ENCODE results near the gene GPR45. TPM values are rescaled to one million over a fixed set of nuclear protein-coding genes. Genes with fewer than 3 reads are reported as not detected.

Gene GPR45
- total RNA-seq (not detected), polyA plus RNA-seq (under 1 TPM in 1 of 2 donors, not detected in 1; 0.31 TPM)
- long read RNA-seq, donor 1: 0 reads
- long read RNA-seq, donor 2: 0 reads

- Histone ChIP-seq H3K9me3 (ENCODE audit: control insufficient read depth, low read length) (no peaks in the 10 kb centered on the region), H3K4me1 (ENCODE audit: control insufficient read depth in 1 of 2, insufficient read depth in 2 of 2, low read length in 2 of 2) (no peaks in the 10 kb centered on the region), H3K4me3 (ENCODE audit: low read length in 2 of 2) (no peak within 1 kb of the TSS), H3K27me3 (ENCODE audit: control insufficient read depth in 1 of 2, insufficient read depth in 2 of 2, low read length in 1 of 2) (no peaks in the 10 kb centered on the region), H3K27ac (ENCODE audit: low read depth in 1 of 2, low read length in 2 of 2) (no peak within 1 kb of the TSS), H3K36me3 (ENCODE audit: control insufficient read depth in 1 of 2, insufficient read depth in 2 of 2, low read length in 1 of 2) (no peaks in the 10 kb centered on the region)
- 87 to 88% methylated on average over 10 of the region's 10 CpGs for WGBS, 2 donors
- ATAC-seq (ENCODE audit: low FRiP score) (no peak), DNase-seq (no peak)
- intact Hi-C loops (cut with DNase I): no loop called here
Measured at GRCh38 chr2:105241443-105241842, at the start of gene GPR45. TSS of gene GPR45 (plus strand) at chr2:105241743. CDS start at chr2:105241859, 116 bp downstream.

- Histone ChIP-seq H3K4me3 (ENCODE audit: low read length in 2 of 2) (no peak overlapping the region), H3K36me3 (ENCODE audit: control insufficient read depth in 1 of 2, insufficient read depth in 2 of 2, low read length in 1 of 2) (no peaks in the 10 kb centered on the region), H3K27ac (ENCODE audit: low read depth in 1 of 2, low read length in 2 of 2) (no peak overlapping the region), H3K9me3 (ENCODE audit: control insufficient read depth, low read length) (peaks cover 2% of the 10 kb centered on the region), H3K27me3 (ENCODE audit: control insufficient read depth in 1 of 2, insufficient read depth in 2 of 2, low read length in 1 of 2) (peaks cover 0 to 2% of the 10 kb centered on the region in 2 donors), H3K4me1 (ENCODE audit: control insufficient read depth in 1 of 2, insufficient read depth in 2 of 2, low read length in 2 of 2) (no peaks in the 10 kb centered on the region)
- intact Hi-C loops (cut with DNase I): no loop called here
- DNase-seq: no peak
- WGBS, 2 donors: 11 to 14% methylated on average over 14 of the region's 14 CpGs
- ATAC-seq (ENCODE audit: low FRiP score): no peak
Measured at GRCh38 chr2:105194022-105194675, 47.4 kb upstream of the GPR45 start.

- Histone ChIP-seq H3K9me3 (ENCODE audit: control insufficient read depth, low read length) (peaks cover 2% of the 10 kb centered on the region), H3K27me3 (ENCODE audit: control insufficient read depth in 1 of 2, insufficient read depth in 2 of 2, low read length in 1 of 2) (peaks cover 0 to 2% of the 10 kb centered on the region in 2 donors), H3K4me3 (ENCODE audit: low read length in 2 of 2) (no peak overlapping the region), H3K27ac (ENCODE audit: low read depth in 1 of 2, low read length in 2 of 2) (no peak overlapping the region), H3K4me1 (ENCODE audit: control insufficient read depth in 1 of 2, insufficient read depth in 2 of 2, low read length in 2 of 2) (no peaks in the 10 kb centered on the region), H3K36me3 (ENCODE audit: control insufficient read depth in 1 of 2, insufficient read depth in 2 of 2, low read length in 1 of 2) (no peaks in the 10 kb centered on the region)
- no peak for ATAC-seq (ENCODE audit: low FRiP score)
- intact Hi-C loops (cut with DNase I): no loop called here
- DNase-seq: no peak
- WGBS, 2 donors: 90 to 94% methylated on average over 4 of the region's 4 CpGs
Measured at GRCh38 chr2:105196651-105197050, 44.9 kb upstream of the GPR45 start.

GRCh38 chr2:105215586-105216192, 25.9 kb upstream of the GPR45 start:
- intact Hi-C loops (cut with DNase I): no loop called here
- 60 to 62% methylated on average over 5 of the region's 5 CpGs for WGBS, 2 donors
- ATAC-seq (ENCODE audit: low FRiP score): no peak
- no peak overlapping the region for H3K4me3 ChIP-seq (ENCODE audit: low read length in 2 of 2)
- no peak for DNase-seq
- H3K27me3 ChIP-seq (ENCODE audit: control insufficient read depth in 1 of 2, insufficient read depth in 2 of 2, low read length in 1 of 2): no peaks in the 10 kb centered on the region
- no peak overlapping the region for H3K27ac ChIP-seq (ENCODE audit: low read depth in 1 of 2, low read length in 2 of 2)
- no peaks in the 10 kb centered on the region for H3K36me3 ChIP-seq (ENCODE audit: control insufficient read depth in 1 of 2, insufficient read depth in 2 of 2, low read length in 1 of 2)
- no peaks in the 10 kb centered on the region for H3K9me3 ChIP-seq (ENCODE audit: control insufficient read depth, low read length)
- no peaks in the 10 kb centered on the region for H3K4me1 ChIP-seq (ENCODE audit: control insufficient read depth in 1 of 2, insufficient read depth in 2 of 2, low read length in 2 of 2)

GRCh38 chr2:105220604-105221003, 20.9 kb upstream of the GPR45 start:
- no peak overlapping the region for H3K27ac ChIP-seq (ENCODE audit: low read depth in 1 of 2, low read length in 2 of 2)
- H3K4me3 ChIP-seq (ENCODE audit: low read length in 2 of 2): no peak overlapping the region
- H3K36me3 ChIP-seq (ENCODE audit: control insufficient read depth in 1 of 2, insufficient read depth in 2 of 2, low read length in 1 of 2): no peaks in the 10 kb centered on the region
- H3K4me1 ChIP-seq (ENCODE audit: control insufficient read depth in 1 of 2, insufficient read depth in 2 of 2, low read length in 2 of 2): no peaks in the 10 kb centered on the region
- 56 to 59% methylated on average over 3 of the region's 3 CpGs for WGBS, 2 donors
- no peaks in the 10 kb centered on the region for H3K9me3 ChIP-seq (ENCODE audit: control insufficient read depth, low read length)
- ATAC-seq (ENCODE audit: low FRiP score) (no peak), DNase-seq (no peak)
- no peaks in the 10 kb centered on the region for H3K27me3 ChIP-seq (ENCODE audit: control insufficient read depth in 1 of 2, insufficient read depth in 2 of 2, low read length in 1 of 2)
- intact Hi-C loops (cut with DNase I): no loop called here

- H3K4me1 ChIP-seq (ENCODE audit: control insufficient read depth in 1 of 2, insufficient read depth in 2 of 2, low read length in 2 of 2): no peaks in the 10 kb centered on the region
- 61 to 65% methylated on average over 9 of the region's 9 CpGs for WGBS, 2 donors
- no peaks in the 10 kb centered on the region for H3K9me3 ChIP-seq (ENCODE audit: control insufficient read depth, low read length)
- H3K27me3 ChIP-seq (ENCODE audit: control insufficient read depth in 1 of 2, insufficient read depth in 2 of 2, low read length in 1 of 2): no peaks in the 10 kb centered on the region
- H3K36me3 ChIP-seq (ENCODE audit: control insufficient read depth in 1 of 2, insufficient read depth in 2 of 2, low read length in 1 of 2): no peaks in the 10 kb centered on the region
- no peak overlapping the region for H3K27ac ChIP-seq (ENCODE audit: low read depth in 1 of 2, low read length in 2 of 2)
- intact Hi-C loops (cut with DNase I): no loop called here
- DNase-seq (no peak), ATAC-seq (ENCODE audit: low FRiP score) (no peak)
- no peak overlapping the region for H3K4me3 ChIP-seq (ENCODE audit: low read length in 2 of 2)
Measured at GRCh38 chr2:105224444-105224843, 17.1 kb upstream of the GPR45 start.

GRCh38 chr2:105231232-105231619, 10.3 kb upstream of the GPR45 start:
- 28 to 34% methylated on average over 3 of the region's 3 CpGs for WGBS, 2 donors
- H3K27me3 ChIP-seq (ENCODE audit: control insufficient read depth in 1 of 2, insufficient read depth in 2 of 2, low read length in 1 of 2): no peaks in the 10 kb centered on the region
- no peaks in the 10 kb centered on the region for H3K4me1 ChIP-seq (ENCODE audit: control insufficient read depth in 1 of 2, insufficient read depth in 2 of 2, low read length in 2 of 2)
- no peaks in the 10 kb centered on the region for H3K36me3 ChIP-seq (ENCODE audit: control insufficient read depth in 1 of 2, insufficient read depth in 2 of 2, low read length in 1 of 2)
- intact Hi-C loops (cut with DNase I): no loop called here
- H3K4me3 ChIP-seq (ENCODE audit: low read length in 2 of 2): no peak overlapping the region
- no peak overlapping the region for H3K27ac ChIP-seq (ENCODE audit: low read depth in 1 of 2, low read length in 2 of 2)
- no peak for ATAC-seq (ENCODE audit: low FRiP score)
- no peaks in the 10 kb centered on the region for H3K9me3 ChIP-seq (ENCODE audit: control insufficient read depth, low read length)
- no peak for DNase-seq

GRCh38 chr2:105235388-105236059, 6.0 kb upstream of the GPR45 start:
- ATAC-seq (ENCODE audit: low FRiP score) (no peak), DNase-seq (peak; percentile 78 to 87)
- H3K27me3 ChIP-seq (ENCODE audit: control insufficient read depth in 1 of 2, insufficient read depth in 2 of 2, low read length in 1 of 2): no peaks in the 10 kb centered on the region
- intact Hi-C loops (cut with DNase I): loop anchor here (2.0 to 5.0 kb wide), 2 partner anchors 121 to 123 kb away; no protein-coding TSS in a partner anchor
- H3K36me3 ChIP-seq (ENCODE audit: control insufficient read depth in 1 of 2, insufficient read depth in 2 of 2, low read length in 1 of 2): no peaks in the 10 kb centered on the region
- no peak overlapping the region for H3K4me3 ChIP-seq (ENCODE audit: low read length in 2 of 2)
- WGBS, 2 donors: 21 to 23% methylated on average over 12 of the region's 12 CpGs
- H3K4me1 ChIP-seq (ENCODE audit: control insufficient read depth in 1 of 2, insufficient read depth in 2 of 2, low read length in 2 of 2): no peaks in the 10 kb centered on the region
- H3K9me3 ChIP-seq (ENCODE audit: control insufficient read depth, low read length): no peaks in the 10 kb centered on the region
- H3K27ac ChIP-seq (ENCODE audit: low read depth in 1 of 2, low read length in 2 of 2): no peak overlapping the region
